IPS-15b (cell line): ENCODE measurements around the gene ATRNL1.

Experiments
- H3K27me3 ChIP-seq: one replicate; pipeline ENCODE4 v1.6.1; 2013; ENCODE audit warnings: low read length; ENCODE audit not compliant: control insufficient read depth, insufficient read depth
- H3K36me3 ChIP-seq: one replicate; pipeline ENCODE4 v1.6.1; 2013; ENCODE audit warnings: low read length; ENCODE audit not compliant: control insufficient read depth, insufficient read depth
- H3K4me1 ChIP-seq: one replicate; pipeline ENCODE4 v1.6.1; 2013; ENCODE audit warnings: mild to moderate bottlenecking, low read length; ENCODE audit not compliant: control insufficient read depth, insufficient read depth
- H3K4me3 ChIP-seq: one replicate; pipeline ENCODE4 v1.5.1; 2013; ENCODE audit warnings: low read depth, low read length
- H3K9ac ChIP-seq: one replicate; pipeline ENCODE4 v1.6.1; 2013; ENCODE audit warnings: low read depth, mild to moderate bottlenecking, low read length
- H3K9me3 ChIP-seq: one replicate; pipeline ENCODE4 v1.6.1; 2013; ENCODE audit warnings: mild to moderate bottlenecking, low read length; ENCODE audit not compliant: control insufficient read depth, insufficient read depth

The ATRNL1 gene

DNA sequence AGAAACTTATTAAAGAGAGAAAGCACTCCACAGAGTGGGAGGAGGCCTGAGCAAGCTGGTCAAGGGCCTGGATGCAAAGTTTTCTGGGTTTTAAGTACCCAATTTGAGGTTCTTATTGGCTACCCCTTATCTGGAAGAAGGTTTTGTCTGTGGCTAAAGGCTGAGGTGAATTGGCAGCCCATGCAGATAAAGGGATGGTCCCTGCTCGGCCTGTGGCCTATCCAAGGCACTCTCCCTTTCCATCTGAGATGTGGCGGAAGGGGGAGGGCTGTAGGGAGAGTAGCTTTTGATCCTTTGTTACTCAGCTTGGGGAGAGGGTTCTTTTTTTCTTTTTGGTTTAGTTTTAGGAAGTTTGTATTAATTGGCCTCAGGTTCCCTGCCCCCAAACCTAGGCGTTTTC is 465.1 kb downstream of the ATRNL1 start:
- Histone ChIP-seq H3K9ac (no peak overlapping the region), H3K9me3 (no peaks in the 10 kb centered on the region), H3K4me3 (no peak overlapping the region), H3K27me3 (no peaks in the 10 kb centered on the region), H3K4me1 (no peaks in the 10 kb centered on the region), H3K36me3 (no peaks in the 10 kb centered on the region)

DNA sequence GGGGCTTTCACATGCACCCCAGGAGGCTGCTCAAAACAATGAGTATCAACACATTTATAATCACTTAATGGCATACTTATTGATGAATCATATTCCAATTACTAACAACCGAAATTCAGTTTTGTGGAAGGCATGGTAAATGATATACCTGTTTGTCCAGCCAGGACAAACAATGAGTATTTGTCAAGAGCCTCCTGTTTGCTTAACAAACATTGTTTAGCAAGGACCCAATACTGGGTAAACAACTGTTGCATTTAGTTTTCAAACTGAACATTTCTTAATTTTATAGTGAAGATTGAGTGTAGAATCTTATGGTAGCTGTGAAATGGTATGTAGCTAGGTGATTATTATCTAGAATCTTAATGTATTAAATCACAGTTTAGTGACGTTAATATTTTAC is 473.7 kb downstream of the ATRNL1 start:
- Histone ChIP-seq H3K4me1 (no peaks in the 10 kb centered on the region), H3K4me3 (no peak overlapping the region), H3K9ac (no peak overlapping the region), H3K9me3 (no peaks in the 10 kb centered on the region), H3K27me3 (no peaks in the 10 kb centered on the region), H3K36me3 (no peaks in the 10 kb centered on the region)

DNA sequence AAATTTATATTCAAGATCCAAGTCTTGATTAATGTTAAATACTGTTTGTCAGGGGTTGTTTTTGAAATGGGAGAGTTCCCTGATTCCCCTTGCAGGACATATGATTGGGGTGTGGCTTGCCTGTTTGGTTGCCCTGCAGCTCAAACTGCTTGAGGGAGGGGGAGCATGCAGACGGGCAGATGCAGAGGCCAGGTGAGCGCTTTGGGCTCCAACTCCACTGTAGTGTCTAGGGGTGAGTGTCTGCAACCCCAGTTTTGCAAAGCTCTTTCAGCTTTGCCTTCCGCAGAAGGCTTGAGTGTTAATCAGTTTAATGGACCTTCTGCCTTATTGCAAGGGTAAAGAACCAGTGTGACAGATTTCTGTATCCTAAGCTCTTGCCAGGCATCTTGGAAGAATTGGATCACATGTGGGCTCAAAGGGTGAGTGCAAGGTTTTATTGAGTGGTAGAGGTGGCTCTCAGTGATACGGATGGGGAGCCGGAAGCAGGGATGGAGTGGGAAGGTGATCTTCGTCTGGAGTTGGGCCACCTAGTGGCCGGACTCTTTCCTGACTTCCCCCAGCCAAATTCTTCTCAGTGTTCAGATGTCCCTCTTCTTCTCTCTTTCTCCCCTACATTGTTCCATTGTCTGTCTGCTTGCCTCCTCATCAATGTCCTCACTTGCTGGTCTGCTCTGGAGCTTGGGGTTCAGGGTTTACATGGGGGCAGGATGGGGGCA is 479.7 kb downstream of the ATRNL1 start:
- Histone ChIP-seq H3K4me1 (no peaks in the 10 kb centered on the region), H3K4me3 (peak overlapping the region; percentile 35), H3K9me3 (no peaks in the 10 kb centered on the region), H3K9ac (no peak overlapping the region), H3K27me3 (no peaks in the 10 kb centered on the region), H3K36me3 (no peaks in the 10 kb centered on the region)

DNA sequence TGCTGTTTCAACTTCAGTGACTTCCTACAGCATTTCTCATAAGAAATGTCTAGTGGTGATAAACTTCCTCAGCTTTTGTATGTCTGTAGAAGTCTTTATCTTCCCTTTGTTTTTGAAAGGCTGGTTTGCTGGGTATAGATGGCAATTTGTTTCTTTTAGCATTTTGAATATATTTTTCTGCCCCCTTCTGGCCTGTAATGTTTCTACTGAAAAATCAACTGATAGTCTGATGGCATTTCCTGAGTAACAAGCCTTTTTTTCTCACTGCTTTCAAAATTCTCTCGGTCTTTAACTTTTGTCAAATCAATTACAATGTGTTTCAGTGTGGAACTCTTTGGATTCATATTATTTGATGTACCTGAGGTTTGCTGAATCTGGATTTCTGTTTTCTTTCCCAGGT is 487.1 kb downstream of the ATRNL1 start:
- Histone ChIP-seq H3K4me1 (no peaks in the 10 kb centered on the region), H3K9me3 (no peaks in the 10 kb centered on the region), H3K27me3 (no peaks in the 10 kb centered on the region), H3K9ac (no peak overlapping the region), H3K36me3 (no peaks in the 10 kb centered on the region), H3K4me3 (no peak overlapping the region)

DNA sequence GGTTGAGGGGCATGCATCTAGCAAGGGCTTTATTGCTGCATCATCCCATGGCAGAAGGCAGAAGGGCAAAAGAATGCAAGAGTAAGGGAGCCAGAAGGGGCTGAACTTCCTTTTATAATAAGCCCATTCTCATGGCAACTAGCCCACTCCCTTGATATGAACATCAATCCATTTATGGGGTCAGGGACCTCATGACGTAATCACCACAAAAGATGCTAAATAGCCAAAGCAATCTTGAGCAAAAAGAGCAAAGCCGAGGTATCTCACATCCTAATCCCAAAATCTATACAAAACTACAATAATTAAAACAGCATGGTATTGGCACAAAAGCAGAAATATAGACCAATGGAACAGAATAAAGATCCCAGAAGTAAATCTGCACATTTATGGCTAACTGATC is 499.9 kb downstream of the ATRNL1 start:
- Histone ChIP-seq H3K27me3 (no peaks in the 10 kb centered on the region), H3K4me1 (no peaks in the 10 kb centered on the region), H3K36me3 (no peaks in the 10 kb centered on the region), H3K9ac (no peak overlapping the region), H3K4me3 (no peak overlapping the region), H3K9me3 (no peaks in the 10 kb centered on the region)

DNA sequence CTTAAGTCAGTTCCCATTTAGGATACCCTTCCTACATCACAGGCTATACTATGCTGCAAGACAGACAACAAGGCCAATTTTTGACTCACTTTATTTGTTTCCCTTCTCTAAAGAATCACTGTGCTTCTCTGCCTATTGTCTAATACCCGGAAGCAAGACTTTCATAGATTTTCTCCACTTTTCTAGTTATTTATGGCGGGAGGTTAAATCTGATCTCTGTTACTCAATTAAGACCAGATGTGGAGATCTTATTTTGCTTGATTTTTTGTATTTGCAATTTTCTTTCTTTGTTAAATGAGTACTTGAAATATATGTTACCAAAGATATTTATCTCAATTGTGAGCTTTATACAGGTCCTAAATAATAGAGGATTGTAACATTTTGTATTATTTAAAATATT is 511.5 kb downstream of the ATRNL1 start:
- Histone ChIP-seq H3K36me3 (no peaks in the 10 kb centered on the region), H3K4me1 (no peaks in the 10 kb centered on the region), H3K27me3 (no peaks in the 10 kb centered on the region), H3K9me3 (no peaks in the 10 kb centered on the region), H3K4me3 (no peak overlapping the region), H3K9ac (no peak overlapping the region)

DNA sequence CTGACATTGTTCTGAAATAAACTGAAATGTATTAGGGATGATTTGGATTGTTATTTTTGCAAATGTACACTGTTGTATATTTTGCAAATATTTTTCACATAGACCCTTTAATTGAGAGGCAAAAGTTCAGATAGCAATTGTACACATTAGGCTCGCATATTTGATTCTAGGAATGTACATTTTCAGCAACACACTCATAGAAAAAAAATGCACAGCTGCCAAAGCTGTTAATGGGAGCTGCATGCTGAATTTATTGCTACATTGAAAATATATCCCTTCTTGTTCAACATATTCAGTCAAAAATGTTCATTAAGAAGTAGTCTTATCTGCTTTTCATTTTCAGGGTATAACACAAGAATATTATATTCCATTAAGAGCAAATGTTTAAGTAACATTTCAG is 512.9 kb downstream of the ATRNL1 start:
- no peak overlapping the region for H3K9ac ChIP-seq
- H3K27me3 ChIP-seq: no peaks in the 10 kb centered on the region
- H3K4me3 ChIP-seq: no peak overlapping the region
- no peaks in the 10 kb centered on the region for H3K9me3 ChIP-seq
- no peaks in the 10 kb centered on the region for H3K36me3 ChIP-seq
- no peaks in the 10 kb centered on the region for H3K4me1 ChIP-seq

DNA sequence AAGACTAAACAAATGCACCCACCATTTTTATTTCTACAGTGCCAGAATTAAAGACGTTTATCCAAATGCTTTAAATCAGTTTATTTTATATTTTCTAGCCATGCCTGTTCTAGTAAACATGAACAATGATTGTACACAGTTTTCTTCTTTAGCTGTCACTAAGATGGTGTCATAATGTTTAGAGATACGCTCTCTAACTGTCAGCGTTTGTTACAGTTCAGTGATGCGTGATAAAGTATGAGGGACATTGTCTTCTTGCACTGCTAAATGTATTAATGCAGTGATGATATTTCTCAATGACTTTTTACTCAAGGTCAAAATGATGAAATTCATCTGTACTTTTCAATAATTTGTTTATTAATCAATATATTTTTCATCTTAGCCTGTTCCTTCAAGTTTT is 513.6 kb downstream of the ATRNL1 start:
- H3K9me3 ChIP-seq: no peaks in the 10 kb centered on the region
- no peak overlapping the region for H3K9ac ChIP-seq
- no peak overlapping the region for H3K4me3 ChIP-seq
- H3K36me3 ChIP-seq: no peaks in the 10 kb centered on the region
- no peaks in the 10 kb centered on the region for H3K4me1 ChIP-seq
- H3K27me3 ChIP-seq: no peaks in the 10 kb centered on the region

DNA sequence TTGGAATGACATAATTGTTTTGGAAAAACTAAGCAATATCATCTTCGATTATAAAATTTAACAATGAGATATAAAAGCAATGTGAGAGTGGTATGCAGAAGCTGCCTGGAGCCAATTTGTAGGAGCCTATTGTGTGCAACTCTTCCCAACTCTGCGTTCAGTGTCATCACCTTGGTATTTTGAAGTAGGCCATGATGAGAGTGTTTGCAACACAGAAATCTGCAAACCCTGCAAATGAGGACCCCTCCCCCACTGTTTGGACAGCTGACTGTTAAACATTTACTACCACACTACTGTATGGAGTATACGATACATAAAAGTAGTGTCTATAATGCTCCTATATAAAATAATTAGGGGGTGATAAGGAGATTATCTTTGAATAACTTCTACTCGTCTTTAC is 531.3 kb downstream of the ATRNL1 start:
- no peaks in the 10 kb centered on the region for H3K9me3 ChIP-seq
- no peak overlapping the region for H3K9ac ChIP-seq
- no peaks in the 10 kb centered on the region for H3K27me3 ChIP-seq
- H3K4me3 ChIP-seq: no peak overlapping the region
- no peaks in the 10 kb centered on the region for H3K4me1 ChIP-seq
- H3K36me3 ChIP-seq: no peaks in the 10 kb centered on the region

DNA sequence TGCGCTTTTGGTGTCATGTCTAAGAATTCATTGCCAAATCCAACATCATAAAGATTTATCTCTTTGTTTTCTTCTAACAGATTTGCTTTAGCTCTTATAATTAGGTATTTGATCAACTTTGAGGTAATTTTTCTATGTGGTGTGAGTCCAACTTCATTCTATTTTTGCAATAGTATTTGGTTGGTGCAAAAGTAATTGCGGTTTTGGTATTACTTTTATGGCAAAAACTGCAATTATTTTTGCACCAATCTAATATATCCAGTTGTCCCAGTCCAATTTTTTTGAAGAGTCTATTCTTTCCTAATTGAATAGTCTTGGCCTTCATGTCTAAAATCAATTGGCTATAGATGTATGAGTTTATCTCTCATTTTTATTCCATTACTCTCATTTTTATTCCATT is 535.5 kb downstream of the ATRNL1 start:
- no peak overlapping the region for H3K9ac ChIP-seq
- H3K27me3 ChIP-seq: no peaks in the 10 kb centered on the region
- no peaks in the 10 kb centered on the region for H3K9me3 ChIP-seq

DNA sequence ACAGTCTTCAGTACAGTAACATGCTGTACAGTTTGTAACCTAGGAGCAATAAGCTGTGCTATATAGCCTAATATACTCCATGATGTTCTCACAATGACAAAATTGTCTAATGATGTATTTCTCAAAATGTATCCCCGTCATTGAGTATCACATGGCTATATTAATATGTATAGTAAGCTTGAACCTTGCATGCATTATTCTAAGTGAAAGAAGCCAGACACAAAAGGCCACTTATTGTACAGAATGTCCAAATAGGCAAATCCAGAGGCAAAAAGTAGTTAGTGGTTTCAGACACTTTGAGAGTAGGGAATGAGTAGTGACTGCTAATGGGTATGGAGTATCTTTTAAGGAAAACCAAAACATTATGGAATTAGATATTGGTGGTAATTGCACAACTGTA is 545.1 kb downstream of the ATRNL1 start:
- no peak overlapping the region for H3K9ac ChIP-seq
- H3K36me3 ChIP-seq: no peaks in the 10 kb centered on the region
- no peaks in the 10 kb centered on the region for H3K9me3 ChIP-seq
- no peaks in the 10 kb centered on the region for H3K4me1 ChIP-seq
- no peak overlapping the region for H3K4me3 ChIP-seq
- H3K27me3 ChIP-seq: no peaks in the 10 kb centered on the region

More for the DNA sequence above, 535.5 kb downstream of the ATRNL1 start:
- Histone ChIP-seq H3K4me1 (no peaks in the 10 kb centered on the region), H3K4me3 (no peak overlapping the region), H3K36me3 (no peaks in the 10 kb centered on the region)

DNA sequence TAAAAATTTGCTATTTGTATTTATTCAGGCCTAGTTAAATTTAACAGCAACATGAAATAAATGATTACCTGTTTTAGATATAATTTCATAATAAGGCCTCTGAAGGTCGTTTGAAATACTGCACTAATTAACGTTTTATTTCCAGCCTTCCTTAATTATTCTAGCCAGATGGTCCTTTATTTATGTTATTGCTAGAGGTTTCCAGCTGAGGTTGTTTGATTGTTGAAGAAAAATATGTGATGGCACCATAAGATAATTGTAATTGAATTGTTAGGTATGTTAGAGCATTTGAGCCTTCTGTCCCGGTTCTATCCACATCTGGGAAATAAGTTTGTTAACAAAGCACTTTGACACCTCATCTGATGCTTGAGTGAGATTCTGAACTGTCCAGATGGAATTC is 556.1 kb downstream of the ATRNL1 start:
- Histone ChIP-seq H3K4me1 (no peaks in the 10 kb centered on the region), H3K9ac (no peak overlapping the region), H3K27me3 (no peaks in the 10 kb centered on the region), H3K9me3 (no peaks in the 10 kb centered on the region), H3K4me3 (no peak overlapping the region), H3K36me3 (no peaks in the 10 kb centered on the region)
